GM12892 (cell line): ENCODE results near the gene ALKBH7.
A peak's percentile ranks its signal among the peaks of the same experiment; 100 is the strongest.

ENCODE experiments used
- POLR2A ChIP-seq: IDR thresholded peaks from 2 replicates; pipeline ENCODE4 v1.6.1; 2011; ENCODE audit warnings: low read depth, low read length, control low read depth
- POLR2AphosphoS5 ChIP-seq: IDR thresholded peaks from 2 replicates; pipeline ENCODE4 v1.6.1; 2011; ENCODE audit warnings: low read depth, low read length, control low read depth

DNA sequence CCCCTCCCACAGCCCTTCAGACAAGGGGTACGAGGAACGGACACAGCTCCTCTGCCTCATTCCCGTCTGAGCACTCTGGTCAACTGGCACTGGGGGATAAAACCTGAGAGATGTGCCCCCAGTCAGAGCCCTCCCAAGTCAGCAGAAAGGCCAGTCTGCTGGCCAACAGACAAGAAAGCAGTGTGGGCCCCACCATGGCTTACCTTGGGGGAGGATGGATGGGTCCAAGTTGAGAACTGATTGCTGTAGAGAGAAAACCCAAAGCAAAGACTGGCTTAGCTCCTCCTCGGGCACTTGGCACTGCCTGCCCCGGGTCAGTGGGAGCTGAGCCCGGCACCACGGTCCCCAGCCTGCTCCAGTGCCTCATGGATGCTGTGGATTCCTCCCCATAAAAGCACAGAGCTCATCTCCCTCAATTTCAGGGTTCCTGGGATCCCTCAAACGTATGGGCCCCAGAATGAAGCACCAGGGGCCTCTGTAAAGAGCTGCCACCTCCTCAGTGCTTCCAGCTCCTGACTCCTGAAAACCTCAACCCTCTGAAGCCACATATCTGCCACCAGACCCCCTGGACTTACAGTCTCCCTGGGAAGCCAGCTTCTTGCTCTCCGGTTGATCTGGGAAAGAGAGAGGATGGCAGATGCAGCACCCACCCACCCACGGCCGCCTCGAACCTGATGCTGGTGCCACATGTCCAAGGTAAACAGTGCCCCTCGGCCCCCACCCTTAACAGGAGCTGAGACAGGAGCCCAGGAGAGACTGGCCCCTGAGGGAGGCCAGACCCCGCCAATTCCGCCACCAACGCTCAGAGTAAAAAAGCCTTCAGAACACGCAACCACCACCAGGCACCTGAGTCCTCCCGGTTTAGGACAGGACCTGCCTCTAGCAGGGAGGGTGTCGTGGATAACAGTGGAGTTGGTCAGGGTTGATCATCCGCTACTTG lies 48.8 kb downstream of the ALKBH7 start:
- no peak for TF ChIP-seq POLR2A
- TF ChIP-seq POLR2AphosphoS5: 0 out of 2 replicates have a peak, but pooled peaks have one; percentile 21
